SJCRH30 (cell line): ENCODE results near the gene PAX8. TPM values are rescaled to one million over a fixed set of nuclear protein-coding genes. Genes with fewer than 3 reads are reported as not detected.

ENCODE experiments used
- DNase-seq, 2 experiments: peaks; one replicate each; pipeline ENCODE4 v3.0.0-alpha.2; 2015 to 2020
- H3K27ac ChIP-seq: fragments of 250-450 bp; sonication (Bioruptor Pico); 2 replicates; pipeline ENCODE4 v1.5.1; 2020; ENCODE audit warnings: mild to moderate bottlenecking, moderate library complexity
- H3K27me3 ChIP-seq: fragments of 250-450 bp; sonication (Bioruptor Pico); 2 replicates; pipeline ENCODE4 v1.5.1; 2020; ENCODE audit warnings: mild to moderate bottlenecking, moderate library complexity
- H3K36me3 ChIP-seq: fragments of 250-450 bp; sonication (Bioruptor Pico); 2 replicates; pipeline ENCODE4 v1.5.1; 2020; ENCODE audit warnings: mild to moderate bottlenecking, moderate library complexity
- H3K4me1 ChIP-seq: fragments of 250-450 bp; sonication (Bioruptor Pico); 2 replicates; pipeline ENCODE4 v1.5.1; 2020; ENCODE audit warnings: mild to moderate bottlenecking, moderate library complexity
- H3K4me3 ChIP-seq: fragments of 250-450 bp; sonication (Bioruptor Pico); 2 replicates; pipeline ENCODE4 v1.5.1; 2020; ENCODE audit warnings: mild to moderate bottlenecking, moderate library complexity
- H3K9me3 ChIP-seq: fragments of 250-450 bp; sonication (Bioruptor Pico); replicated peaks from 2 replicates; pipeline ENCODE4 v1.5.1; 2020; ENCODE audit warnings: mild to moderate bottlenecking, moderate library complexity
- total RNA-seq: library from RNA; depleted of rRNA; stranded (reverse); fragments of >200 nt; shearing (Covaris generic); gene quantifications from 2 replicates; pipeline ENCODE4 v1.2.3, GENCODE V29; 2014

The PAX8 gene
- total RNA-seq, 1 experiment from 2014 or later: 1.3 TPM

DNA sequence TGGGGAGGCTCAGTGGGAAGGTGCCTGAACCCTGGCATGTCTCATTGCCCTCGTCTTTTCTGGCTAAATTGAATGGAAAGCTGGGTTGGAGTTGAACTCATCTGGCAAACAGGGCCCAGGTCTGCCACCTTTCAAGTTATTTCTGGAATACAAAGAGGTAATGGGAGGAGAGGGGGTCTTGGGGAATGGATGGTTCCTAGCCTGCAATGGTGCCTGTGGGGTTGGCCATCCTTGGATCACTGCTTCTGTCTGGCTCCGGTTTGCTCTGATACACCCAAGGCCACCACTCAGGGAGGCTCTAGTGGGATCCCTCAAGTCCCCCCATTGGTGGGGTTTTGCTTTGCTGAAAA, 59.7 kb downstream of the PAX8 start:
- no peak overlapping the region for H3K4me3 ChIP-seq
- H3K36me3 ChIP-seq: no peaks in the 10 kb centered on the region
- DNase-seq: no peak
- H3K27ac ChIP-seq: peak overlapping the region; percentile 100
- H3K4me1 ChIP-seq: peaks cover 38% of the 10 kb centered on the region
- H3K27me3 ChIP-seq: no peaks in the 10 kb centered on the region
- H3K9me3 ChIP-seq: no peaks in the 10 kb centered on the region

DNA sequence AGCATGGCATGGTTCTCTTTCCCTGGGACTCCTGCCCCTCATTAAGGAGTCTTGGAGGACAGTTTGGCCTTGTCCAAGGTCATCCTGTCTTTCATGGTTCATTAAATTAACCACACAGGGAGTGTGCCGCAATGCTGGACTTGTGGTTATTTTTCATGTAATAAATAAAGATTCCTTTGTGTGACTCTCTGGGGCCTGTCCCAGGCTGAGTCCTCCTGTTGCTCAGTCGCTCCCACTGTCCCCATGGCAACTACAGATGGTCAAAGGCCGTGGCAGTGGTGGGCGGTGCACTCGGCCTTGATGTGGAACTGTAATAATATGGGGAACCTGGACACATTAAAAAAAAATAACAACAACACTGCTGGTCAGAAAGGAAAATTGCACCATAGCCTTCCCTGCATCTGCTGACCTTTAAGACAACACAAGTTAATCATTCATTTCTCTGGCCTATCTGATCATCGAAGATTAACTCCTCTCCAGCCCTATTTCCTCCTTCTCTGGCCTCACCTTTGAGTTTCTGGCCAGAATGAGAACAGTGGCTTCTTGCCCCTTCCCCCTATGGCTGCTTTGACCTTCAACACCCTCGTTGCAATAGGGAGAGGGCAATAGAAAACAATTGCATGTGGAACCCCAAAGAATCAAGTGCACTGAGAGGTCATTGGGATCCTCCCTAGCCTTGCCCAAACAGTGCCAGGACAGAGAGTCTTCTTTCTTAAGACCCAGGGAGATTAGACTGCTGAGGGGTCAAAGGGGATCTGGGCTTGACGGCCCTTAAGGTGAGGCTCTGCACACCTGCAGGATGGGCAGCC, 60.2 kb downstream of the PAX8 start:
- H3K9me3 ChIP-seq: no peaks in the 10 kb centered on the region
- peaks cover 38% of the 10 kb centered on the region for H3K4me1 ChIP-seq
- peak overlapping the region; percentile 36 for H3K4me3 ChIP-seq
- no peaks in the 10 kb centered on the region for H3K27me3 ChIP-seq
- no peaks in the 10 kb centered on the region for H3K36me3 ChIP-seq
- peak overlapping the region; percentile 100 for H3K27ac ChIP-seq
- DNase-seq: peak; percentile 93 to 95

DNA sequence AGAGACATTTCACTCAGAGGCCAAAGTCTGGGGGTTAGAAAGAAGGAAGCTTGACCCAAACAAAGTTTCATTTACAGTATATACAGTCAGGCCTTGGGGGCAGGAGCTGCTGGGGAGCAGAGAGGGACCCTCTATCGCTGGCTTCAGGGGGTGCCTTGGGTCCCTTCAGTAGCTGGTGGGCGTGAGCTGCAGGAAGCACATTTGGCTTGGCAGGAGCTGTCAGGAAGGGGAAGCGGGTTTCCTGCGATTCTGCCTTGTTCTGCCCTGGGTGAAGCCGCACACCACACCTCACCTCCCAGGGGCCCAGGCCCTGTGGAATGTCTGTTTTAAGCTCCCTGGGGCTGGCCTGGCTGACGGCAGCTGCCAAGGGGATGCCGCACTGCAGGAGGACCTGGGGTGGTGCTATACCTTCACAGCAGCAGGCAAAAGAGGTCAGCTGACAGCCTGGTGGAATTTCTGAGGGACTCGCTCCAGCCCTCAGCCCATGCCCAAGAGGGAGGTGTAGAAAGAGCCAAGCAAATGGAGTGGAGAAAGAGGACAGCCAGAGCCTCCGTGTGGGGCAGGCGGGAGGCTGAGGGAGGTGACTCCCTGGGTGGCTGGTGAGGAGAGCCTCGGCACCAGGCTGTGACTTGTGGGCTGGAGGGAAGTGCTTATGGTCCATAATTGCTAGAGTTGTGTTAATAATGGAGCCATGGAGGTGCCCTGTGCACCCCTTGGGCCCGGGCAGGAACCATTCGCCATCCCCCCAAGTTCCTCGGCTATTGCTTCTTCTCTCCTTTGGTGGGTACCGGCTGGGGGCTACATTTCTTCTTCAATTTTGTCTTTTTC, 61.1 kb downstream of the PAX8 start:
- peak overlapping the region; percentile 36 for H3K4me3 ChIP-seq
- peak; percentile 96 for DNase-seq
- no peaks in the 10 kb centered on the region for H3K9me3 ChIP-seq
- H3K27me3 ChIP-seq: no peaks in the 10 kb centered on the region
- H3K27ac ChIP-seq: peak overlapping the region; percentile 100
- H3K36me3 ChIP-seq: no peaks in the 10 kb centered on the region
- peaks cover 41% of the 10 kb centered on the region for H3K4me1 ChIP-seq

DNA sequence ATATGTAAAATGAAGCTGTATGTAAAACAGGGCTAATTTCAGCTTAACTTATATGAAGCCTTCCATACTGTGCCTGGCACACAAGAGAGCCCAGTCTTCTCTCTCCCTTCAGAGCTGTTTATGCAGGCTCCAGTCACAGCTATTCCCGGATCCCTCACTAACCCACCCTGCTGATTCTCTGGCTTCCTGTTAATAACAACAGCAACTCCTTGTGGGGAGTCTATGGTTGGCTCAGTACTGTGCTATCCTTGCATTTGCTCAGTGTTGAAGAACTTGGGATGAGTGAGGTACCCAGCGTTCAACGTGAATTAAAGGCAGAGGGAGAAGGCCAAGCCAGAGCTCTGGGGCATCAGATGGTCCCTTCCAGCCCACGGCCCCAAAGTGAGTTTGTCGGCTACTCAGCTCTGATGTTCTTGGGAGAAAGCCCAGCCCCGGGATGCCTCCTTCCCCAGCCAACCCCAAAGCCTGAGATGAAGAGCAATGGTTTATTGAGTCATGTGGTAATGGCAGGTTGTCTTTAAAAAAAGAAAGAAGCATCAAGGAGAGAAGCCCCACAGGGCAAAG, 61.7 kb downstream of the PAX8 start:
- Histone ChIP-seq H3K27me3 (no peaks in the 10 kb centered on the region), H3K27ac (peak overlapping the region; percentile 100), H3K4me1 (peaks cover 45% of the 10 kb centered on the region), H3K36me3 (no peaks in the 10 kb centered on the region), H3K9me3 (no peaks in the 10 kb centered on the region), H3K4me3 (no peak overlapping the region)
- peak; percentile 46 to 71 for DNase-seq

DNA sequence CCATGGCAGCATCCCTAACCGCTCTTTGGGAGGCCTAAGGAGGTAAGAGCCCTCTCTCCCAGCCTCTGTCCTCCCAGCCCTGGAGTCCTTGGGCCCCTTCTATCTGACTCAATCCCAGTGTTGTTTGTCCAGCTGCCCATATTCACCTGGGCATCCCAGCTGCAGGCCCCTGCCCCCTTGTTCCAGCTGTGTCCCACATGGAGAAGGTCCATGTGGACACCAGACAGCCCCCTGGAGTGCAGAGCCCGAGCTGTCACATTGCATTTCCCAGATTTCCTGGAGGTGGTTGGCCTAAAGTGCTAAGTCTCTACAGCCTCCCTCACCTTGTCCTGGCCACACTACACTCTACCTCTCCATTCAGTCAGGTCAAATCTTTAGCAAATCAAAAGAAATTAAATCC, 62.4 kb downstream of the PAX8 start:
- Histone ChIP-seq H3K4me3 (no peak overlapping the region), H3K9me3 (no peaks in the 10 kb centered on the region), H3K36me3 (no peaks in the 10 kb centered on the region), H3K27ac (peak overlapping the region; percentile 100), H3K4me1 (peaks cover 51% of the 10 kb centered on the region), H3K27me3 (no peaks in the 10 kb centered on the region)
- DNase-seq: no peak

DNA sequence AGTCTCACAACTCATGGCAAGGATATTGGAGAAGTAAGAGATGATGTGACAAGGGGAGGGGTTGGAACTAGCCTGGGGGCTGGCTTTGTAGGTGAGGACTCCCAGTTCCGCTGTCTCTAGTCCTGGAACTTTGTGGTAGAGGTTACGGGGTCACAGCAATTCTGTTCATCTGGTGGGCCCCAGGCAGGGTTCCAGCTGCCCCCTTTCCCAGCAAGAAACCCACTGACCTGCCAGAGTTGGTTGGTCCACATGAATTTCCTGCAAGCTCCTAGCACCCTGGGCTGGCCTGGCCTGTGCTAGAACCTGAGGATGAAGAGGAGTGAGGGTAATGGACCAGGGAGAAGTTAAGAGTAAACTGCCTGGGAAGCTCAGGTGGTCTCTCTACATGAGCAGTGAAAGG, 63.7 kb downstream of the PAX8 start:
- no peaks in the 10 kb centered on the region for H3K9me3 ChIP-seq
- H3K27me3 ChIP-seq: no peaks in the 10 kb centered on the region
- DNase-seq: no peak
- no peak overlapping the region for H3K4me3 ChIP-seq
- no peak overlapping the region for H3K27ac ChIP-seq
- no peaks in the 10 kb centered on the region for H3K36me3 ChIP-seq
- H3K4me1 ChIP-seq: peaks cover 64% of the 10 kb centered on the region

DNA sequence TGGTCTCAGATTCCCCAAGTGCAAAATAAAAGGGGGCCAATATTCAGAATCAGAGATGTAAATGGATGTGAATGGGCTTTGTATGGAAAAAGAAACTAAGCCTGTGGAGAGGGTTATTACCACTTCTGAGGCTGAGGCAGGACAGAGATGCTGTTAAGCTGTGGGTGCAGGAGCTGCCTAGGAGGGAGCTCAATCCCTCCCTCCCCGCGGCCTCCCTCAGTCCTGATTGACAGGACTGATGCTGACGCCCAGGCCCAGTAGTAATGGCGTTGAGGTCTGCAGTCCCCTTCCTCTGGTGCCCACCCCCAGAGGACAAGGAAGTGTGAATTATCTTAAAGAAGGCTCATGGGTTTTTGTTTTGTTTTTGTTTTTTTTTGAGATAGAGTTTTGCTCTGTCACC, 64.6 kb downstream of the PAX8 start:
- H3K27ac ChIP-seq: no peak overlapping the region
- no peak for DNase-seq
- H3K27me3 ChIP-seq: no peaks in the 10 kb centered on the region
- H3K36me3 ChIP-seq: no peaks in the 10 kb centered on the region
- H3K4me1 ChIP-seq: peaks cover 63% of the 10 kb centered on the region
- H3K9me3 ChIP-seq: no peaks in the 10 kb centered on the region
- H3K4me3 ChIP-seq: no peak overlapping the region

DNA sequence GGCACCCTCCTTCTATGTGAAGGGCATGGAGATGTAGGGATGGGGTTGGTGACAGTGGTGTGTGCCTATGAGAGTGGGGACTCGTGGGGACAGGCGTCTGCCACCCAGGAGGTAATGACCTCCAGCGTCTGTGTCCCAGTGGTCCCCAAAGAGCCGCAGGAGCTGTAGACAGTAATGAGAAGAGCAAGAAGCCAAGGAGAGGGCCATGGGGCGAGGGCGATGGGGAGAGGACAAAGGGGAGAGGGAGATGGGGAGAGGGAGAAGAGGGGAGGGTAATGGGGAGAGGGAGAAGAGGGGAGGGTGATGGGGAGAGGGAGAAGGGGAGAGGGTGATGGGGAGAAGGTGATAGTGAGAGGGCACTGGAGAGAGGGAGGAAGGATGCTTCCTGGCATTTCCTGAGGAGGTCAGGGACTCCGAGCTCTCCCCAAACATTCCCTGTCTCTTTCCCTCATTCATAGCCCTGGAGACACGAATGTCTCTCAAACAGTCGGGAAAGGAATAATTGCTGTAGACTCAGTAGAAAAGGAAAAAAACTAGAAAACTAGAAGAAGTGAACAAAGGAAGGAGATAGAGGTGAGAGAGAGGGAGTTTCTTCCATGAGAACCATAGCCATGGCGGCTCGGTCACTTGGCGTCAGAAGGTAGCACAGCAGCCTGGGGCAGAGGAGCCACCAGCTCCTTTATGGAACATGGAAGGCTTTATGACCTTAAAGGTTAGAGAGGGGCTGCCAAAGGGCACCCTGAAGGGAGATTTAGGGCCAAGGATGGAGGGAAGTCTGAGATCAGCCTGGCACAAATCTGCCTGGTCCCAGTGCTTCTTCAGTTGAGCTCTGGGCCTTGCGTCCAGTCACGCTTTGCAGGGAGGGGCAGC, 65.4 kb downstream of the PAX8 start:
- Histone ChIP-seq H3K36me3 (no peaks in the 10 kb centered on the region), H3K9me3 (no peaks in the 10 kb centered on the region), H3K4me1 (peaks cover 63% of the 10 kb centered on the region), H3K27me3 (no peaks in the 10 kb centered on the region), H3K27ac (peak overlapping the region; percentile 20; the same call in 1 of the 2 replicates), H3K4me3 (no peak overlapping the region)
- no peak for DNase-seq

DNA sequence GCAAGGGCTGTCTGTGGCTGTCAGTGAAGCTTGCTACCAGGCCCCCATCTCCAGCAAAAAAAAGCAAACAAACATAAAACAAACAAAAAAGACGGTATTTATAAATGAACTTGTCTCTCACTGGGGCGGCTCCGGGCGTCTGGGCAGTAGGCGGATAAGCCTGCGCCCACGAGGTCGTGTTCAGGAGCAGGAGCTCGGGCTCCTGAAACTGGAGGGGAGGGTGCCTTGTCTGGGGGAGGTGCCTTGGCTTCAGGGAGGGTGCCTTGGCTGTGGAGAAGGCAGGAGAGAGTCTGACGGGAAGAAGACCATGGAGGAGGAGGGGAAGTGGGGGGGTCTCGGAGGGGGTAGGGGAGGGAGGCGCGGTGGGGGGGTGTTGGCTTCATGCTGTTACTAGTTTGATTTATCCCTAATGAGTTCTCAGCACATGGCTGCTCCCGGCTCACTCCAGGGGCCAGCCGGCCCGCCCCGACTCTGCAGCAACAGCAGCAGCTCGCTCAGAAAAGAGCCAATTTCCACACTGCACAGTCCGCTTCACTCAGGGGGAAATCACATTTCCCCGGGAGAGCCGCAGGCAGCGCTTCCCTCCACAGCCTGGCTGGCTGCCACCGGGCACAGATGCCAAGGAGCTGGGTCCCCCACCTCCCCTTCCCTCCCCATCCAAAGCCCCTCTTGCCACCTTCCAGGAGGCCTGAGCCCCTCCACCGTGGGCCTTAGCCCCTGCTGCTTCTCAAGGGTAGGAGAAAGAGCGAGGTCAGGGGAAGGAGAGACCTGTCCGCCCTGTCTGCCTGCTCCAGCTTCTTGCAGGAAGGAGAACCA, 66.3 kb downstream of the PAX8 start:
- no peaks in the 10 kb centered on the region for H3K27me3 ChIP-seq
- peak; percentile 47 to 49 for DNase-seq
- H3K36me3 ChIP-seq: no peaks in the 10 kb centered on the region
- H3K27ac ChIP-seq: peak overlapping the region; percentile 27; the same call in 1 of the 2 replicates
- no peaks in the 10 kb centered on the region for H3K9me3 ChIP-seq
- H3K4me3 ChIP-seq: no peak overlapping the region
- H3K4me1 ChIP-seq: peaks cover 67% of the 10 kb centered on the region

DNA sequence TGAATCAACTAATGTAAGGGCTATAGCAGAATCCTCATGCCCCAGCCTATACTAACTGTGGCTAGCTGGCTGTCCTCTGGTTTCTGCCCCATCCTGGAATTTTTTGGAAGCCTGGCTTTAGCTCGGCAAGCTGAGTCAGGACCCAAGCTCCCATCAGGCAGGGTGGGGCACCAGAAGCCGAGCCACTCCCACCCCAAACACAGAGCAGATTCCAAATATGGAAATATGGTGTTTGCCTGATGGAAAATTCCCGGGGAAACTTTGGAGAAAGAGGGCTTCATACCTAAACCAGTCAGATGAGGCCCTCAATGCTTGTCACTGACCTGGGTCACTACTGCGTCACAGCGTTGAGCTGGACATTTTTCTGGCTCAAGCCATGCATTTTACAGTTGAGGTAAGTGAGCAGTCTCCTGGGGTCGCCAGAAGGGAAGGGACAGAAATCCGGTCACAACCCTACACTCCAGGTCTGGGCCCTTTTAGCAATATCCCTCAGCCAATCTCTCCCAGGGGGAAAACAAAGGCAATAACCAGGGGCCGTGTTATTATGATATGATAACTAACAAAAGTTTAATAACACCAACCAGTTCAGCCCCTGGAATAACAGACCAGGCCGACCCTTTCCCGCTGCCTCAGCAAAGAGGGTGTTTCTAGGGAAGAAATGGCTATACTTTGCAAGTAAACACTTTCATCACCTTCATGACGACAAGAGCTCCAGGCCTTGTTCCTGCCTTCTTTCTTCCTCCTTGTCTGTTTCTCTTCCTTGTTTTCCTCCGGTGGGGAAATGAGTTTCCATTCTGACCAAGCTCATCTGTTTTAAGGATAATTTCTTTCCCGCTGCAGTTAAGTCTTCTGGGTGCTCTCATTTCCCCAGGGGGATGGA, 67.3 kb downstream of the PAX8 start:
- H3K4me3 ChIP-seq: no peak overlapping the region
- peaks cover 57% of the 10 kb centered on the region for H3K4me1 ChIP-seq
- DNase-seq: peak; percentile 51 to 52

DNA sequence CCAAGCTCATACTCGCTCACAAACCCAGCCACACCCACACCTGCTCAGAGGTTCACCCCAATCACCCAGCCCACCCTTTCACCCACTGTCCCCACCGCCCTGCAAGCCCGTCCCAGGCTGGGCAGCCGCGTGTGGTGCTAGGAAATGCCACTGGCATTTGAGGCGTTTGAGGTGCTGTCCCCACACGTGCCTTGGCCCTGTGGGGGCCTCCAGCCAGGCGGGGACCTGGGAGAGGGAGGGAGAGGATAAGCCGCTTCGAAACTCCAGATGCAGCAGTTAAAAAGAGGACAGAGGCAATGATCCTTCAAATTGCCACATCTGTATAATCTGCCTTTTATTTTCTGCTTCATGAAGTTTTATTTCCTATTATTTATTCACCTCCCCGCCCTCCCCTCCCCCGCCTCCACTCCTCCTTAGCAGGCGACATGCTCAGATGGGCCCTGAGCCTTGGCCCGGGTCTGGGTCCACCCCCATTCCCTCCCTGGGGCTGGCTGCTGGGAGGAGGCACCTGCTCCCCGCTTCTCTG, 69.0 kb downstream of the PAX8 start:
- Histone ChIP-seq H3K36me3 (no peaks in the 10 kb centered on the region), H3K9me3 (no peaks in the 10 kb centered on the region), H3K4me3 (no peak overlapping the region), H3K27me3 (no peaks in the 10 kb centered on the region), H3K4me1 (peaks cover 50% of the 10 kb centered on the region), H3K27ac (peak overlapping the region; percentile 91)
- DNase-seq: no peak

More for the DNA sequence above, 67.3 kb downstream of the PAX8 start:
- Histone ChIP-seq H3K9me3 (no peaks in the 10 kb centered on the region), H3K27me3 (no peaks in the 10 kb centered on the region), H3K27ac (peak overlapping the region; percentile 27; the same call in 1 of the 2 replicates), H3K36me3 (no peaks in the 10 kb centered on the region)

DNA sequence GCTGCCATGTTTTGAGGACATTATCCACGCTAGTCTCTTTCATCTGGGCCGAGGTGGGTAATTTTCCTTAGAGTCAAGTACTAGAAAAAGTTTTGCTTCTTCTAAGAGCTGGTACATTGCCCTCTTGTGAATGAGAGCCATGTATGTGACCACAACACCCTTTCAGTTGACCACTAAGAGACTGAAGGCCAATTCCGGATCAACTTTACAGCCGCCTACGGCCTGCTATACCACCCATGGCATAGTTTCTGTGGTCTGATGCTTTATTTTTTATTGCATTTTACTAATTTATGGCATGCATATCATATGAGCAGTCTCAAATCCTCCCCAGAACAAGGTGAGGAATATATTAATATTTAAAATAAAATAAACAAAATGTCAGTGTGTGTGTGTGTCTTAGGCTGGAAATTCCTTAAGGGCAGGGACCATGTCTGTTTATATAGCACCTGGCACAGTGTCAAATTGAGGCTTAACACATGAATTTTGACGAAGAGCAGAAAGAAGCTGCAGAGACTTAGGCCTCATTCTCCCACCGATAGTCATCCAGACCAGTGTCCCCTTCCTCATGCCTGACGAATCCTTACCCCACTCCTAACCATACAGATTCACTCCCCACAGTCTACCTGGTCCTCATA, 69.6 kb downstream of the PAX8 start:
- Histone ChIP-seq H3K27ac (peak overlapping the region; percentile 91), H3K36me3 (no peaks in the 10 kb centered on the region), H3K9me3 (no peaks in the 10 kb centered on the region), H3K4me3 (no peak overlapping the region), H3K27me3 (no peaks in the 10 kb centered on the region), H3K4me1 (peaks cover 50% of the 10 kb centered on the region)
- DNase-seq: peak; percentile 74 to 90
